ENCODE measurements around the gene CCNYL1. TPM values are rescaled to one million over a fixed set of nuclear protein-coding genes. Genes with fewer than 3 reads are reported as not detected.

Gene CCNYL1
- polyA plus RNA-seq, 1 of the 3 experiments (the other 2 are of a cell fraction), result 8.7 TPM

DNA sequence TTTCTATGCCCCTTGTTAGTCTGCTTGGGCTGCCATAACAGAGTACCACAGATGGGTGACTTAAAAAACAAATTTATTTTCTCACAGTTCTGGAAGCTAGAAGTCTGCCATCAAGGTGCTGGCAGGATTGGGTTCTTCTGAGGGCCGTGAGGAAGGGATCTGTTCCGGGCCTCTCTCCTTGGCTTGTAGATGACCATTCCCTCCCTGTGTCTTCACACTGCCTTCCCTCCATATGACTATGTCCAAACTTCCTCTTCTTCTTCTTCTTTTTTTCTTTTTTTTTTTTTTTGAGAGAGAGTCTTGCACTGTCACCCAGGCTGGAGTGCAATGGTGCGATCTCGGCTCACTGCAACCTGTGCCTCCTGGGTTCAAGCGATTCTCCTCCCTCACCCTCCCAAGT is 13.1 kb upstream of the CCNYL1 start:
- no peak overlapping the region for H3K27ac ChIP-seq (ENCODE audit: low read depth in 2 of 2, low read length in 1 of 2)
- no peaks in the 10 kb centered on the region for H3K9me2 ChIP-seq
- no peaks in the 10 kb centered on the region for H3K36me3 ChIP-seq (replicated peaks in 1 of 2; ENCODE audit: control insufficient read depth in 1 of 2, insufficient read depth in 2 of 2, low read length in 1 of 2)
- no peak overlapping the region for H2AFZ ChIP-seq (ENCODE audit: low read depth)
- CTCF ChIA-PET, result no interaction called here
- WGBS (ENCODE audit: low lambda C conversion rate), result 89% methylated on average over 5 of the region's 5 CpGs
- no peaks in the 10 kb centered on the region for H3K27me3 ChIP-seq (ENCODE audit: insufficient read depth)
- H3K79me2 ChIP-seq (ENCODE audit: insufficient read depth), result no peaks in the 10 kb centered on the region
- H3K9ac ChIP-seq, result no peak overlapping the region
- H4K20me1 ChIP-seq (ENCODE audit: insufficient read depth), result no peaks in the 10 kb centered on the region
- no peak for DNase-seq
- POLR2A ChIA-PET, result no interaction called here
- H3K9me3 ChIP-seq, result no peaks in the 10 kb centered on the region
- H3K4me3 ChIP-seq (ENCODE audit: low read depth in 2 of 2, low read length in 1 of 2), result no peak overlapping the region
- no peak overlapping the region for H3K4me2 ChIP-seq
- TF ChIP-seq USF1 (IDR thresholded peaks at IDR 0.05; ENCODE audit: borderline replicate concordance, low read depth) (no peak), CHD2 (IDR thresholded peaks at IDR 0.05; ENCODE audit: low read length, partially characterized antibody) (no peak), ELF1 (IDR thresholded peaks at IDR 0.05) (no peak), POLR2AphosphoS5 (IDR thresholded peaks at IDR 0.05; ENCODE audit: low read depth, low read length) (no peak), FOXJ3 (CRISPR knock-in tag; IDR thresholded peaks at IDR 0.05) (no peak), FOXM1 (IDR thresholded peaks at IDR 0.05; ENCODE audit: low read depth) (no peak), JUND (IDR thresholded peaks at IDR 0.05) (no peak)
- no peaks in the 10 kb centered on the region for H3F3A ChIP-seq (replicated peaks; ENCODE audit: insufficient read depth)
- H3K4me1 ChIP-seq (ENCODE audit: control insufficient read depth in 1 of 2, insufficient read depth in 2 of 2, low read depth in 1 of 2, low read length in 1 of 2), result no peaks in the 10 kb centered on the region

GRCh38 chr2:207704078-207704477 is 7.4 kb upstream of the CCNYL1 start:
- Histone ChIP-seq H3F3A (replicated peaks; ENCODE audit: insufficient read depth) (peaks cover 3% of the 10 kb centered on the region), H3K36me3 (replicated peaks in 1 of 2; ENCODE audit: control insufficient read depth in 1 of 2, insufficient read depth in 2 of 2, low read length in 1 of 2) (no peaks in the 10 kb centered on the region), H3K9me3 (no peaks in the 10 kb centered on the region), H3K79me2 (ENCODE audit: insufficient read depth) (no peaks in the 10 kb centered on the region), H3K27me3 (ENCODE audit: insufficient read depth) (no peaks in the 10 kb centered on the region), H2AFZ (ENCODE audit: low read depth) (no peak overlapping the region), H3K9me2 (no peaks in the 10 kb centered on the region), H3K4me3 (ENCODE audit: low read depth in 2 of 2, low read length in 1 of 2) (no peak overlapping the region), H3K9ac (no peak overlapping the region), H3K4me2 (no peak overlapping the region), H3K27ac (ENCODE audit: low read depth in 2 of 2, low read length in 1 of 2) (no peak overlapping the region), H3K4me1 (ENCODE audit: control insufficient read depth in 1 of 2, insufficient read depth in 2 of 2, low read depth in 1 of 2, low read length in 1 of 2) (no peaks in the 10 kb centered on the region), H4K20me1 (ENCODE audit: insufficient read depth) (no peaks in the 10 kb centered on the region)
- WGBS (ENCODE audit: low lambda C conversion rate), result 100% methylated on average over 2 of the region's 3 CpGs
- no peak for DNase-seq
- TF ChIP-seq, protein P1, sequence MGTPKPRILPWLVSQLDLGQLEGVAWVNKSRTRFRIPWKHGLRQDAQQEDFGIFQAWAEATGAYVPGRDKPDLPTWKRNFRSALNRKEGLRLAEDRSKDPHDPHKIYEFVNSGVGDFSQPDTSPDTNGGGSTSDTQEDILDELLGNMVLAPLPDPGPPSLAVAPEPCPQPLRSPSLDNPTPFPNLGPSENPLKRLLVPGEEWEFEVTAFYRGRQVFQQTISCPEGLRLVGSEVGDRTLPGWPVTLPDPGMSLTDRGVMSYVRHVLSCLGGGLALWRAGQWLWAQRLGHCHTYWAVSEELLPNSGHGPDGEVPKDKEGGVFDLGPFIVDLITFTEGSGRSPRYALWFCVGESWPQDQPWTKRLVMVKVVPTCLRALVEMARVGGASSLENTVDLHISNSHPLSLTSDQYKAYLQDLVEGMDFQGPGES (IDR thresholded peaks at IDR 0.05; ENCODE audit: low read depth, low read length), result no peak
- TF ChIP-seq TAF1 (IDR thresholded peaks at IDR 0.05; ENCODE audit: borderline replicate concordance, low read depth, low read length), result no peak
- no peak for TF ChIP-seq FOSL2 (IDR thresholded peaks at IDR 0.05; ENCODE audit: borderline replicate concordance, low read depth)
- TF ChIP-seq, protein P2, sequence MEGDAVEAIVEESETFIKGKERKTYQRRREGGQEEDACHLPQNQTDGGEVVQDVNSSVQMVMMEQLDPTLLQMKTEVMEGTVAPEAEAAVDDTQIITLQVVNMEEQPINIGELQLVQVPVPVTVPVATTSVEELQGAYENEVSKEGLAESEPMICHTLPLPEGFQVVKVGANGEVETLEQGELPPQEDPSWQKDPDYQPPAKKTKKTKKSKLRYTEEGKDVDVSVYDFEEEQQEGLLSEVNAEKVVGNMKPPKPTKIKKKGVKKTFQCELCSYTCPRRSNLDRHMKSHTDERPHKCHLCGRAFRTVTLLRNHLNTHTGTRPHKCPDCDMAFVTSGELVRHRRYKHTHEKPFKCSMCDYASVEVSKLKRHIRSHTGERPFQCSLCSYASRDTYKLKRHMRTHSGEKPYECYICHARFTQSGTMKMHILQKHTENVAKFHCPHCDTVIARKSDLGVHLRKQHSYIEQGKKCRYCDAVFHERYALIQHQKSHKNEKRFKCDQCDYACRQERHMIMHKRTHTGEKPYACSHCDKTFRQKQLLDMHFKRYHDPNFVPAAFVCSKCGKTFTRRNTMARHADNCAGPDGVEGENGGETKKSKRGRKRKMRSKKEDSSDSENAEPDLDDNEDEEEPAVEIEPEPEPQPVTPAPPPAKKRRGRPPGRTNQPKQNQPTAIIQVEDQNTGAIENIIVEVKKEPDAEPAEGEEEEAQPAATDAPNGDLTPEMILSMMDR (IDR thresholded peaks at IDR 0.05), result no peak
- no peak for TF ChIP-seq NRF1 (IDR thresholded peaks at IDR 0.05; ENCODE audit: low read depth, low read length)
- no peak for TF ChIP-seq ELF1 (IDR thresholded peaks at IDR 0.05)
- no peak for TF ChIP-seq RCOR1 (IDR thresholded peaks at IDR 0.05; ENCODE audit: low read length)
- no peak for TF ChIP-seq EZH2phosphoT487 (IDR thresholded peaks at IDR 0.05; ENCODE audit: borderline replicate concordance, low read depth)
- TF ChIP-seq ZBTB33 (IDR thresholded peaks at IDR 0.05; ENCODE audit: borderline replicate concordance, low read depth), result no peak
- TF ChIP-seq USF1 (IDR thresholded peaks at IDR 0.05; ENCODE audit: borderline replicate concordance, low read depth), result no peak
- TF ChIP-seq, protein P3, sequence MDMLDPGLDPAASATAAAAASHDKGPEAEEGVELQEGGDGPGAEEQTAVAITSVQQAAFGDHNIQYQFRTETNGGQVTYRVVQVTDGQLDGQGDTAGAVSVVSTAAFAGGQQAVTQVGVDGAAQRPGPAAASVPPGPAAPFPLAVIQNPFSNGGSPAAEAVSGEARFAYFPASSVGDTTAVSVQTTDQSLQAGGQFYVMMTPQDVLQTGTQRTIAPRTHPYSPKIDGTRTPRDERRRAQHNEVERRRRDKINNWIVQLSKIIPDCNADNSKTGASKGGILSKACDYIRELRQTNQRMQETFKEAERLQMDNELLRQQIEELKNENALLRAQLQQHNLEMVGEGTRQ (IDR thresholded peaks at IDR 0.05; ENCODE audit: borderline replicate concordance, low read depth, low read length), result no peak
- TF ChIP-seq RXRA (IDR thresholded peaks at IDR 0.05; ENCODE audit: borderline replicate concordance, low read depth), result no peak
- TF ChIP-seq SIN3A (IDR thresholded peaks at IDR 0.05; ENCODE audit: borderline replicate concordance, low read depth, low read length), result no peak
- TF ChIP-seq MEF2A (IDR thresholded peaks at IDR 0.05; ENCODE audit: borderline replicate concordance, low read depth), result no peak
- TF ChIP-seq EP300 (IDR thresholded peaks at IDR 0.05; ENCODE audit: borderline replicate concordance in 1 of 2, low read depth in 1 of 2, low read length in 1 of 2), result no peak
- TF ChIP-seq SMC3 (IDR thresholded peaks at IDR 0.05; ENCODE audit: low read depth, low read length), result no peak
- POLR2A ChIA-PET, result no interaction called here
- CTCF ChIA-PET, result interaction anchor here (0.9 to 1.8 kb wide), 3 partner anchors 12 to 45 kb away, joined by 3 to 4 read pairs (median 3); no protein-coding TSS in a partner anchor

All from SK-N-SH (cell line).